Lung (tissue), 12 donors: ENCODE data around the gene SPIRE2. TPM values are rescaled to one million over a fixed set of nuclear protein-coding genes. Genes with fewer than 3 reads are reported as not detected.
"Not testable (repeated sequence)": the region's sequence is repeated elsewhere in the genome, so short reads cannot be mapped to it uniquely, and the experiment has no call there.

ENCODE experiments used
- ATAC-seq: fragments of 200-7000 bp; cut with Tn5 transposase; one replicate; pipeline ENCODE4 v1.9.1; 2020; ENCODE audit warnings: moderate number of reproducible peaks; ENCODE audit not compliant: insufficient read depth, low FRiP score
- DNase-seq, 3 donors: peaks; one replicate each; pipeline ENCODE4 v3.0.0-alpha.2; 2013 to 2017
- H3K27ac ChIP-seq, 2 donors: one replicate each; pipeline ENCODE4 v1.5.1; 2013; ENCODE audit warnings: mild to moderate bottlenecking in 2 of 2, moderate library complexity in 2 of 2, control low read depth in 1 of 2, inconsistent platforms in 1 of 2, low read depth in 1 of 2, low read length in 1 of 2
- H3K27me3 ChIP-seq, 3 donors: one replicate each; pipeline ENCODE4 v1.5.1; 2013; ENCODE audit warnings: low read length in 2 of 3; ENCODE audit not compliant: control insufficient read depth in 3 of 3, insufficient read depth in 3 of 3
- H3K36me3 ChIP-seq, 4 donors: one replicate each; pipeline ENCODE4 v1.5.1; 2013; ENCODE audit warnings: low read length in 4 of 4, mild to moderate bottlenecking in 1 of 4, moderate library complexity in 1 of 4; ENCODE audit not compliant: control insufficient read depth in 4 of 4, insufficient read depth in 4 of 4
- H3K4me1 ChIP-seq, 5 donors: one replicate each; pipeline ENCODE4 v1.5.1; 2013; ENCODE audit warnings: low read length in 5 of 5, mild to moderate bottlenecking in 2 of 5, moderate library complexity in 1 of 5; ENCODE audit not compliant: control insufficient read depth in 5 of 5, insufficient read depth in 5 of 5
- H3K4me3 ChIP-seq: one replicate; pipeline ENCODE4 v1.5.1; 2013; ENCODE audit warnings: mild to moderate bottlenecking, control low read depth, moderate library complexity
- H3K9ac ChIP-seq, 2 donors: one replicate each; pipeline ENCODE4 v1.5.1; 2013; ENCODE audit warnings: low read length in 2 of 2, control low read depth in 1 of 2; ENCODE audit not compliant: insufficient read depth in 1 of 2
- H3K9me3 ChIP-seq, 4 donors: one replicate each; pipeline ENCODE4 v1.5.1; 2013; ENCODE audit warnings: low read length in 3 of 4, mild to moderate bottlenecking in 1 of 4, moderate library complexity in 1 of 4; ENCODE audit not compliant: control insufficient read depth in 4 of 4, insufficient read depth in 3 of 4
- CTCF ChIP-seq: IDR thresholded peaks from 2 replicates; pipeline ENCODE4 v1.5.1; 2012; ENCODE audit warnings: mild to moderate bottlenecking; ENCODE audit errors: control extremely low read depth, extremely low read depth
- WGBS, 2 donors: extraction: QIAGEN DNeasy Blood & Tissue Kit; methylation state at CpG; one replicate each; pipeline ENCODE4 v1.1.7; 2013; 5-methylcytosine and 5-hydroxymethylcytosine counted together
- polyA plus RNA-seq, 2 donors: library from polyadenylated mRNA; stranded (reverse); fragments of 200-250 nt; gene quantifications; one replicate each; pipeline ENCODE4 v1.2.1, GENCODE V29; 2013
- total RNA-seq, 2 donors: library from RNA; depleted of rRNA in 1 of 2; stranded (reverse); fragments of >200 nt in 1 of 2; gene quantifications; one replicate each; pipeline ENCODE4 v1.2.1, GENCODE V29; 2014 to 2021
- donor health status: control.
- donor health status: control.
- donor health status: Bipolar disorder and iron deficiency.
- donor health status: healthy.
- donor health status: DM: yes; HTN: yes; CAD: no.

Gene SPIRE2
- total and polyA plus RNA-seq, 4 donors = 3.3 to 12.0 (median 8.0) TPM

GRCh38 chr16:89815639-89816348 is 12.5 kb upstream of the SPIRE2 start:
- DNase-seq = no peak
- H3K27ac ChIP-seq = no peak overlapping the region
- no peak overlapping the region for H3K9ac ChIP-seq
- peaks cover 0 to 7% (median under 1%) of the 10 kb centered on the region in 4 donors for H3K36me3 ChIP-seq
- H3K4me1 ChIP-seq = peaks cover 0 to 4% (median 0%) of the 10 kb centered on the region in 5 donors
- H3K4me3 ChIP-seq = peak overlapping the region; percentile 62
- 4 to 5% methylated on average over 51 to 65 of the region's 65 CpGs for WGBS, 2 donors
- ATAC-seq = no peak
- H3K27me3 ChIP-seq = no peaks in the 10 kb centered on the region
- H3K9me3 ChIP-seq = peaks cover 0 to 2% (median 0%) of the 10 kb centered on the region in 4 donors
- TF ChIP-seq CTCF = no peak

- not testable (repeated sequence) for H3K27me3 ChIP-seq, H3K4me1 ChIP-seq, ATAC-seq, H3K36me3 ChIP-seq, H3K27ac ChIP-seq, DNase-seq, H3K4me3 ChIP-seq, H3K9ac ChIP-seq, H3K9me3 ChIP-seq
- 66 to 90% methylated on average over 14 of the region's 14 CpGs for WGBS, 2 donors
Measured at GRCh38 chr16:89818851-89819403, 9.3 kb upstream of the SPIRE2 start.

GRCh38 chr16:89819448-89819847 is 8.8 kb upstream of the SPIRE2 start:
- H3K9me3 ChIP-seq, DNase-seq, ATAC-seq, H3K27ac ChIP-seq, H3K4me3 ChIP-seq, H3K36me3 ChIP-seq, H3K4me1 ChIP-seq, H3K27me3 ChIP-seq, H3K9ac ChIP-seq: not testable (repeated sequence)
- 96 to 100% methylated on average over 8 of the region's 8 CpGs for WGBS, 2 donors

- H3K4me1 ChIP-seq = peaks cover 0 to 8% (median 0%) of the 10 kb centered on the region in 5 donors
Measured at GRCh38 chr16:89821438-89822187, 6.7 kb upstream of the SPIRE2 start.

More at GRCh38 chr16:89821438-89822187, 6.7 kb upstream of the SPIRE2 start:
- Histone ChIP-seq H3K9me3 (peaks cover 0 to 2% (median 0%) of the 10 kb centered on the region in 4 donors), H3K4me3 (no peak overlapping the region), H3K27ac (no peak overlapping the region), H3K36me3 (no peaks in the 10 kb centered on the region), H3K9ac (no peak overlapping the region), H3K27me3 (no peaks in the 10 kb centered on the region)
- no peak for TF ChIP-seq CTCF
- WGBS, 2 donors = 90 to 96% methylated on average over 19 to 23 of the region's 23 CpGs
- ATAC-seq = no peak
- no peak for DNase-seq
